GM19395 (cell line): ENCODE results near the gene CMTM4.
"Not testable (repeated sequence)": the region's sequence is repeated elsewhere in the genome, so short reads cannot be mapped to it uniquely, and the experiment has no call there.

Source experiments
- ATAC-seq: cut with Tn5 transposase; IDR thresholded peaks from one replicate; pipeline ENCODE4 v1.9.1; 2021; ENCODE audit warnings: mild to moderate bottlenecking, moderate library complexity; ENCODE audit not compliant: unreplicated experiment

The CMTM4 gene

GRCh38 chr16:66617728-66618127 is 78.8 kb downstream of the CMTM4 start:
- ATAC-seq: no peak

DNA sequence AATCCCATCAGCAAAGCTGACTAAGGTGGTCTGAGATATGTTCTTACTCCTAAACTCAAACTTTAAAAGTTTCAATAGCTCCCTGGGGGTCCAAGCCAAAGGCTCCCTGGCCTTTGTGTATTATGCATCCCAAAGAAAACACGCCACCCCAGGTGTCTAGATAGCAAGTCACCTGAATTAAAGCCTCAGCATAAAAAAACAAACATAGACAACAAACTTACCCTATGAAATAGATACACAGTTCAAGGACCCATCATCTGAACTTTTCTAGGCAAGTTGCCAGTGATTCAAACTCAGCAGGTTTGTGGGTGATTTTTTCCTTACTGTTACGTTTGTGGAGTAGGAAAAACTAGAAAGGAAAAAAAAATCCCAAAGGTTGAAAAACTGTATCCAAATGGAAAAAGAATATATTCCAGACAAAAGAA is 79.5 kb downstream of the CMTM4 start:
- ATAC-seq: no peak

- ATAC-seq: no peak
Observed at GRCh38 chr16:66616592-66616991, 80.0 kb downstream of the CMTM4 start.

DNA sequence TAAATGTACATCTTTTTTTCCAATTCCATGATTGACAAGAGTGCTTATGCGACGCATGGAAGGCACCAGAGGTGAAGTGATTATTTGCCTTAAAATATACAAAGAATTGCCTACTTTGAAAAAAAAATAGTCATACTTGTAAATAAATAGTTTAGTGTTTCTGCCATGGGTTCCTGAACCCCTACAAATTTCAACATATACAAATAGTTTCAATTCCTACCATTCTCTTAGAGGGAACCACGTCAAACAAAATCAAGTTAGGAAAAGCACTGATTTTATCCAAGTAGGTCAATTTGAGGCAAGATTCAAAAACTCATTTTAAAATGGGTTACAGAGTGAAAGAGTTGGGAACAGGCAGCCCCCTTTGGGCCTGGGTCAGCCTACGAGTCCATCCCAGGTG is 80.4 kb downstream of the CMTM4 start:
- no peak for ATAC-seq

- no peak for ATAC-seq
Observed at GRCh38 chr16:66614161-66614802, 82.3 kb downstream of the CMTM4 start.

GRCh38 chr16:66612422-66612821 is 84.1 kb downstream of the CMTM4 start:
- no peak for ATAC-seq

- ATAC-seq: not testable (repeated sequence)
Observed at GRCh38 chr16:66611911-66612310, 84.6 kb downstream of the CMTM4 start.

GRCh38 chr16:66610111-66610820 is 86.3 kb downstream of the CMTM4 start:
- no peak for ATAC-seq

- ATAC-seq: no peak
Observed at GRCh38 chr16:66609139-66609510, 87.4 kb downstream of the CMTM4 start.

GRCh38 chr16:66608241-66609138 is 88.1 kb downstream of the CMTM4 start:
- ATAC-seq: no peak

DNA sequence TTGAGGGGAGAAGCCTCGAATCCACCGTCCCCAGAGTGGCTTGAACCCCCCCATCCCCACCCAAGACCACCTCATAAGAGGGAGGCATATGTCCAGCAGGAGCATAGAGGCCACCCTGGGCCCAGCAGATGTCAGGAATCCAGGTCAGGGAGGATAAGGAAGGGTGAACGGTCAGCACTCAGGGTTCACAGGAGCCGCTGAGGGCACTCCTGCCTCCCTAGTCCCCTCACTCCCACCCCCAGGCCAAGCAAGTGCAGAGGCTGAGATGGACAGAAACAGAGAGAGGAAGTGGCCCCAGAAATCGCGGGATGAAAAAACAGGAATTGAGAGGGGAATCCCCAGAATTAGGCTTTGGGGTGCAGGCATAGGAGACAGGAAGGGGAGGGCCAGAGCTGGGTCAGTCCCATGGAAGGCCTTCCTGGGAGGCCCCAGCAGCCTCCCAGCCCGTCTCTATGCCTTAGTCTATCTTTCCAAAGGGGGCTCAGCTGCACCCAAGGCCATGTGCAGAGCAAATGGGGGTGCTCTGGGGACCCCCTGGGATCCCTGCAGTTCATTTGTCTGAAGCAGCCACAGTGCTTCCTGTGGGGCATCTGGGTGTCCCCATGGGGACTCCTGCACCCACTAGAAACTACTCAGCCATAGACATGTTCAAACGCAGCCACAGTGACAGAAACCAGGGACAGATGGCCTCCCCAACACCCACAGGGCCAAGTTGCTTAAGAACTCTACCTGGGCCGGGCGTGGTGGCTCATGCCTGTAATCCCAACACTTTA is 90.4 kb downstream of the CMTM4 start:
- peak; percentile 49 for ATAC-seq

- ATAC-seq: peak; percentile 11
Observed at GRCh38 chr16:66605177-66605978, 91.2 kb downstream of the CMTM4 start.

DNA sequence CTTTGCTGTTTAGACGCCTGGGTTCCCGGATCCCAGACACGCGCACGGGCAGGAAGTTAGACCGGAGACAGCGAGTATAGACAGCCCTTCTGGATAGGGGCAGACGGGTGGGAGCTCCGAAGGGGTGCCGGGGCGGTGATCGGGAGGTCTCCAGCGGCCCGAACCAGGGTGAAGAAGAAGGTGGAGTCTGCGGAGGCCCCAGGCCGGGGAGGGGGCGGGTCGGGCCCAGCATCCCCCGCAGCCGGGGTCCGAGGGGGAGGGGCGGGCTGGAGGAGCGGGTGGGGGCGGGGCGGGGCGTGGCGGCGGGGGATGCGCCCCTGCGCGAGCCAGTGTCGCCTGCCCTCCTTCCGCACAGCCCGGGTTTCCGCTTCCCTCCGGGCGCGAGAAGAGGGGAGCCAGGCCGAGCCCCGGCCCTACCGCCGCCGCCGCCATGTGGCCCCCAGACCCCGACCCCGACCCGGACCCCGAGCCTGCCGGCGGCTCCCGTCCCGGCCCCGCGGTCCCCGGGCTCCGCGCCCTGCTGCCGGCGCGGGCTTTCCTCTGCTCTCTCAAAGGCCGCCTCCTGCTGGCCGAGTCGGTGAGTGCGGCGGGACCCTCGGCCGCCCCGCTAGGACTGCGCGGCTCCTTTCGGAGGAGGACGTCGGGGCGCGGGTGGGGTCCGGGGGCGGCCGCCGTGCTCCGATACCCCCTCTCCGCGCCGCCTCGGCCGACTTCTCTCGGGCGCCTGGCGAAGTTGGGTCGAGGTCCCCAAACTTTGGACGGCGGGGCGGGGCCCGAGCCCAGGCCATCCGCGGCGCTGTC is 92.0 kb downstream of the CMTM4 start, which contains the start of gene CMTM3:
CMTM3 (plus strand) TSS at position 329 of the 801 bp plus-strand sequence; CDS start at position 431, 102 bp downstream.
- ATAC-seq: peak; percentile 51

DNA sequence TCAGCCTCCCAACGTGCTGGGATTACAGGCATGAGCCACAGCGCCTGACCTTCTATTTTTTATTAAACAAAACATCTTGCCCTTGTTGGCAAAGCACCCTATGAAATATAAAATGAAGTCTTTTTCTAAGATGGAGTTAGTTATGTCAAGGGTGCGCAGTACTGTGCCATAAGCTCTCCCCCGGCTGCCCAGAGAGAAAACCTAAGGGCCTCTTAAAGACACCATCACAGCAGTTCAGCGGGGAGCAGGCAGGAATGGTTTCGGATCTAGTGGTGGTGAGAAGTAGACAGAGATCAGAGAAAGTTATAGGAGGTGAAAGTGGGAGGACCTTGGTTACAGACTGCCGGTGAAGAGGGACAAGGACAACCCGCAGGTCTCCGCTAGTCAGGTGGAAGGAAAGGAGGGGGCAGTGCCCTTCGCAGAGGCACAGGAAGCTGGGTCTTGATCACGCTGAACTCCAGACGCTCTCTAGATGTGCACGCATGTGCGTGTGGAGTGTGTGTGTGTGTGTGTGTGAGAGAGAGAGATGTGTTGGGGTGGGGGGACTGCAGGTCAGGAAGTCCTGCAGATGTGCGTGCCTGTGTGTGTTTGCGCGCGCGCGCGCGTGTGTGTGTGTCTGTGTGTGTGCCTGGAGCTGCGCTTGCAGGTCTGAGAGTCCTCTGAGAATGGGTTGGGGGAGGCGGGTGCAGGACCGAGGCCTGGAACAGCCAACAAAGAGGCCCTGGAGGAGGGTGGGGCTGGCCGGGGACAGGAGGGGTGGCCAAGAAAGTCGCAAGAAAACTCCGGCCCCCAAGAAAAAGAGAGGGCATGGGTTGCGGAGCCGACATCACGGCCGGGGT is 92.8 kb downstream of the CMTM4 start:
- ATAC-seq: no peak

GRCh38 chr16:66601471-66601870 is 95.1 kb downstream of the CMTM4 start:
- ATAC-seq: no peak

DNA sequence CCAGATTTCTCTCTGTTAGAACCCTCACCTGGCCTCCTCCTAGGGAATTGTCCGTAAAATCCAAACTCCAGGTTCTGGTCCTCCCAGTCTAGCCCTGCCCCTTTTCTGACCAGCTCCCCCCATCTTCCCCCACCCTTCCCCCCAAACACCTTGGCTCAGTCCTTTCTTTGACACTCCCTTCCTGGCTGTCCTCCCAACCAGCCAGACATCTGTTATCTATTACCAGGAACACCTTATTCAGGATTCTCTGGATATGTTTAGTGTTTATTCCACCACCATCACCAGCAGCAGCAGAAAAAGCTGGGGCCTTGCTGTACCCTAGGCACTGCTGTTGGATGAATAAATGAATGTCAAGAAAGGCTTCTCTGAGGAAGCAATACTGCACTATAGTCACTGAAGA is 96.1 kb downstream of the CMTM4 start:
- no peak for ATAC-seq

- ATAC-seq: no peak
Observed at GRCh38 chr16:66599726-66600125, 96.8 kb downstream of the CMTM4 start.

DNA sequence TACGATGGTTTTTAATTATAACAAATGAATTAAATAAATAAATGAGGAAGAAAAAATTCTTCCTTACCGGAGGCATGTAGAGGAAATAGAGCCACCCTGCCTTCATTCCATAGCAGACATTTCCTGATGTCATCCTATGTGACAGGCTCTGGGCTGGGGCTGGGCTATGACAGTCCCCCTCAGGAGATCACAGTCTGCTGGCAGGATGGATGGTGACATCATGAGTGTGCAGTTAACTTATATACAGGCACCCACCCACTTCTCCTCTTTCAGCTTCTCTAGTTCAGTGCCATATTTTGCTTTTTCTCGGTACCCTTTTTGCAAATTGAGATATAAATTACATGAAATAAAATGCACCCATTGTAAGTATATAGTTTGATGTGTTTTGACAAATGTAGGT is 98.4 kb downstream of the CMTM4 start:
- ATAC-seq: no peak
